ENCODE data around the gene DOCK11. TPM values are rescaled to one million over a fixed set of nuclear protein-coding genes. Genes with fewer than 3 reads are reported as not detected.
"Not testable (repeated sequence)": the region's sequence is repeated elsewhere in the genome, so short reads cannot be mapped to it uniquely, and the experiment has no call there.

Gene DOCK11
- total RNA-seq (10 to 100 TPM; 16.8 to 35.9 TPM), polyA plus RNA-seq (ENCODE audit: insufficient read length in 2 of 2) (10 to 100 TPM; 16.2 to 16.6 TPM)
- long read RNA-seq, donor 1: 0 reads
- long read RNA-seq, donor 2: 0 reads
- long read RNA-seq, donor 3: 0 reads
- long read RNA-seq, donor 4: 0 reads

- H3K4me3 ChIP-seq (ENCODE audit: low read depth, low read length): peak within 1 kb of the TSS; percentile 57
- H3K27me3 ChIP-seq (ENCODE audit: control insufficient read depth, insufficient read depth, low read length): peaks cover 11% of the 10 kb centered on the region
- no peaks in the 10 kb centered on the region for H3K9me3 ChIP-seq (ENCODE audit: control insufficient read depth, insufficient read depth, low read length)
- no peaks in the 10 kb centered on the region for H3K36me3 ChIP-seq (ENCODE audit: control insufficient read depth, insufficient read depth, low read length)
- H3K4me1 ChIP-seq (ENCODE audit: control insufficient read depth, insufficient read depth, low read length): peaks cover 10% of the 10 kb centered on the region
- WGBS (ENCODE audit: insufficient coverage): 24% methylated on average over 55 of the region's 64 CpGs
- DNase-seq (ENCODE audit: low read depth in 4 of 6, low spot score in 6 of 6): peak in 3 of 6 donors; percentile 42 to 88 (median 84)
- H3K27ac ChIP-seq (ENCODE audit: low read depth, low read length): no peak within 1 kb of the TSS
These were observed at the start of gene DOCK11 for GRCh38 chrX:118495061-118495921. Gene DOCK11 (plus strand): TSS chrX:118495815. CDS start chrX:118495972, 157 bp downstream.

DNA sequence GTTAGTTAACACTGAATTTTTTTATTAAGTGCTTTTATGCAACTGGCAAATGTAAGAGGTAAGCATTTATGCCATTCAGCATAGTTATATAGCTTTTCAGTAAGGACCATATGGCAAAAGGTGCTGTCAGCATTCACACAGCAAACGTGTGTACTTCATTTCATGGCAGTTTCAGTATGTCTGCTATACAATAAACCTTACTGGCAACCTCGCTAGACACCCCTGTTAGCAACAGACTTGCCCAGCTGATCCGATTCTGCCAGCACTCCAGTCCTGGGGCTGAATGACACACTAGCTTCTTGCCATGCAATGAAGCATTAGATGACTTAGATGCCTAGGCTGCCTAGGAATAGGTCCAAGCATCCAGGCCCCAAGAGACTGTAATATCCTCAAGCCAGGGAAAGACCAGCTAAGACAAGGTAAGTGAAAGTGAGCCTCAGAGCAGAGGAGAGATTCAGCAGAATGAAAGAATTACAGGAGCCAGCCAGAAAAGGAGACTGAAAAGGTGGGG is 47.3 kb upstream of the DOCK11 start:
- no peak overlapping the region for H3K27ac ChIP-seq (ENCODE audit: low read depth, low read length)
- H3K36me3 ChIP-seq (ENCODE audit: control insufficient read depth, insufficient read depth, low read length): peaks cover 6% of the 10 kb centered on the region
- peak in 1 of 6 donors; percentile 1 for DNase-seq (ENCODE audit: low read depth in 4 of 6, low spot score in 6 of 6)
- WGBS (ENCODE audit: insufficient coverage): 50% methylated on average over 3 of the region's 3 CpGs
- H3K9me3 ChIP-seq (ENCODE audit: control insufficient read depth, insufficient read depth, low read length): no peaks in the 10 kb centered on the region
- H3K27me3 ChIP-seq (ENCODE audit: control insufficient read depth, insufficient read depth, low read length): no peaks in the 10 kb centered on the region
- no peak overlapping the region for H3K4me3 ChIP-seq (ENCODE audit: low read depth, low read length)
- no peaks in the 10 kb centered on the region for H3K4me1 ChIP-seq (ENCODE audit: control insufficient read depth, insufficient read depth, low read length)

DNA sequence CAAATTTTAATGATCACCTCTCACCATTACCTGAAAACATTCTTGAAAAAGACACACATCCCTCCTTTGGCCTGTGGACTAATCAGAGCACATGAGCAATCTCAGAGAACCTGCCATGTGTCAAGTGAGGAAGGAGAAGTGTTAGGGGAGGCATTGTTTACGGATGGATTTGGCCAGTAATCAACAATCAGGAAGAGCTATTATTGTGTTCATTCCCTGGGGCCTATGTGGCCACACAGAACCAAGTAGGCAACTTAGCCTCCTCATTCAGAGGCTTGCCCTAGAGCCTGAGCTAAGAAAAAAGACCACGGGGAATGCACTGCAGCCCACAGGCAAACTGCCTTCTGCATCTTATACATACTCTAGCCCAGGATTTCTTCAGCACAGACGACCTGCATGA is 40.6 kb upstream of the DOCK11 start:
- Histone ChIP-seq H3K9me3 (ENCODE audit: control insufficient read depth, insufficient read depth, low read length) (no peaks in the 10 kb centered on the region), H3K36me3 (ENCODE audit: control insufficient read depth, insufficient read depth, low read length) (no peaks in the 10 kb centered on the region), H3K27ac (ENCODE audit: low read depth, low read length) (no peak overlapping the region), H3K4me3 (ENCODE audit: low read depth, low read length) (no peak overlapping the region), H3K27me3 (ENCODE audit: control insufficient read depth, insufficient read depth, low read length) (no peaks in the 10 kb centered on the region), H3K4me1 (ENCODE audit: control insufficient read depth, insufficient read depth, low read length) (no peaks in the 10 kb centered on the region)
- WGBS (ENCODE audit: insufficient coverage): no CpG with 5 or more reads among the region's 3 CpGs
- DNase-seq (ENCODE audit: low read depth in 4 of 6, low spot score in 6 of 6): no peak

- H3K27me3 ChIP-seq (ENCODE audit: control insufficient read depth, insufficient read depth, low read length): no peaks in the 10 kb centered on the region
- no peak overlapping the region for H3K4me3 ChIP-seq (ENCODE audit: low read depth, low read length)
- H3K9me3 ChIP-seq (ENCODE audit: control insufficient read depth, insufficient read depth, low read length): no peaks in the 10 kb centered on the region
- no peaks in the 10 kb centered on the region for H3K36me3 ChIP-seq (ENCODE audit: control insufficient read depth, insufficient read depth, low read length)
- no peaks in the 10 kb centered on the region for H3K4me1 ChIP-seq (ENCODE audit: control insufficient read depth, insufficient read depth, low read length)
- no CpG with 5 or more reads among the region's 4 CpGs for WGBS (ENCODE audit: insufficient coverage)
- no peak overlapping the region for H3K27ac ChIP-seq (ENCODE audit: low read depth, low read length)
- DNase-seq (ENCODE audit: low read depth in 4 of 6, low spot score in 6 of 6): peak in 5 of 6 donors; percentile 1 to 76 (median 12)
These were observed 36.1 kb upstream of the DOCK11 start for GRCh38 chrX:118459494-118459893.

DNA sequence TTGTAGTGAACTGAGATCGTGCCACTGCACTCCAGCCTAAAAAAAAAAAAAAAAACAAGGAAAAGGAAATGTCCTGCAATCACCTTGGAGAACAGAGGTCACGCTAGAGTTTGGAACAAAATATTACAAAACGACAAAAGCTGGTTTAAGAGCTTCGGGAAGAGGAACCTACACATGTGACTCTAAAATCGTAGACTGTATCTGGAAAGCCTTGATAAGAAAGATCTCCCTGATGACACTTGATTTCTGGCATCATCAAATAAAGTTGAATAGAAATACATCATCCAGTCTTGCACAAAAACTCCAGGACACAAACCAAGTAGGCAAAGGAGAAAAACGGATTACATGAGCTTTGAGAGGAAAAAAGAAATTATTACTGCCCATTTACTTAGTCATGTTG is 31.1 kb upstream of the DOCK11 start:
- no peak for DNase-seq (ENCODE audit: low read depth in 4 of 6, low spot score in 6 of 6)
- Histone ChIP-seq H3K9me3 (ENCODE audit: control insufficient read depth, insufficient read depth, low read length) (no peaks in the 10 kb centered on the region), H3K4me1 (ENCODE audit: control insufficient read depth, insufficient read depth, low read length) (no peaks in the 10 kb centered on the region), H3K27ac (ENCODE audit: low read depth, low read length) (no peak overlapping the region), H3K27me3 (ENCODE audit: control insufficient read depth, insufficient read depth, low read length) (no peaks in the 10 kb centered on the region), H3K36me3 (ENCODE audit: control insufficient read depth, insufficient read depth, low read length) (no peaks in the 10 kb centered on the region), H3K4me3 (ENCODE audit: low read depth, low read length) (no peak overlapping the region)
- WGBS (ENCODE audit: insufficient coverage): 40% methylated on average over 1 of the region's 6 CpGs

- no peak overlapping the region for H3K4me3 ChIP-seq (ENCODE audit: low read depth, low read length)
- no peaks in the 10 kb centered on the region for H3K9me3 ChIP-seq (ENCODE audit: control insufficient read depth, insufficient read depth, low read length)
- H3K27me3 ChIP-seq (ENCODE audit: control insufficient read depth, insufficient read depth, low read length): no peaks in the 10 kb centered on the region
- no peak overlapping the region for H3K27ac ChIP-seq (ENCODE audit: low read depth, low read length)
- no peaks in the 10 kb centered on the region for H3K4me1 ChIP-seq (ENCODE audit: control insufficient read depth, insufficient read depth, low read length)
- DNase-seq (ENCODE audit: low read depth in 4 of 6, low spot score in 6 of 6): no peak
- WGBS (ENCODE audit: insufficient coverage): 75% methylated on average over 2 of the region's 7 CpGs
- no peaks in the 10 kb centered on the region for H3K36me3 ChIP-seq (ENCODE audit: control insufficient read depth, insufficient read depth, low read length)
These were observed 27.5 kb upstream of the DOCK11 start for GRCh38 chrX:118468122-118468521.

GRCh38 chrX:118470721-118471347 is 24.8 kb upstream of the DOCK11 start:
- not testable (repeated sequence) for H3K4me3 ChIP-seq (ENCODE audit: low read depth, low read length); H3K27ac ChIP-seq (ENCODE audit: low read depth, low read length); DNase-seq (ENCODE audit: low read depth in 4 of 6, low spot score in 6 of 6); H3K4me1 ChIP-seq (ENCODE audit: control insufficient read depth, insufficient read depth, low read length); H3K36me3 ChIP-seq (ENCODE audit: control insufficient read depth, insufficient read depth, low read length); H3K9me3 ChIP-seq (ENCODE audit: control insufficient read depth, insufficient read depth, low read length); H3K27me3 ChIP-seq (ENCODE audit: control insufficient read depth, insufficient read depth, low read length)
- no CpG with 5 or more reads among the region's 5 CpGs for WGBS (ENCODE audit: insufficient coverage)

- H3K4me3 ChIP-seq (ENCODE audit: low read depth, low read length): no peak overlapping the region
- no peaks in the 10 kb centered on the region for H3K27me3 ChIP-seq (ENCODE audit: control insufficient read depth, insufficient read depth, low read length)
- DNase-seq (ENCODE audit: low read depth in 4 of 6, low spot score in 6 of 6): no peak
- H3K9me3 ChIP-seq (ENCODE audit: control insufficient read depth, insufficient read depth, low read length): no peaks in the 10 kb centered on the region
- H3K27ac ChIP-seq (ENCODE audit: low read depth, low read length): no peak overlapping the region
- no peaks in the 10 kb centered on the region for H3K4me1 ChIP-seq (ENCODE audit: control insufficient read depth, insufficient read depth, low read length)
- H3K36me3 ChIP-seq (ENCODE audit: control insufficient read depth, insufficient read depth, low read length): no peaks in the 10 kb centered on the region
- 90% methylated on average over 2 of the region's 6 CpGs for WGBS (ENCODE audit: insufficient coverage)
These were observed 21.0 kb upstream of the DOCK11 start for GRCh38 chrX:118474586-118474985.

DNA sequence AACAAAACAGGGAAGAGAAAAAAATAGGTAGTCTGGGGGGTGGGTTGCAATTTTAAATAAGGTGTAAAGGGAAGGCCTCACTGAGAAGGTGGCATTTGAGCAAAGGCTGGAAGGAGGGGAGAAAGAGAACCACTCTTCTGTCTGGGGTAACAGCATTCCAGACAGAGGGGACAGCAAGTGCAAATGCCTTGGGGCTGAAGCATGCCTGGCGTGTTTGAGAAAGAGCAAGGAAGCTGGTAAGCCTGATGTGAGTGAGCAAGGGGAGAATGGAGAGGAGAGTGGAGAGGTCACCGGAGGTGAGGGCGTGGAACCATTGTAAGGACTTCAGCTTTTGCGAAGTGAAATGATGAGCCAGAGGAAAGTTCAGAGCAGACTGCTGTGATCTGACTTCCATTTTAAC is 19.7 kb upstream of the DOCK11 start:
- no peak for DNase-seq (ENCODE audit: low read depth in 4 of 6, low spot score in 6 of 6)
- Histone ChIP-seq H3K27ac (ENCODE audit: low read depth, low read length) (no peak overlapping the region), H3K27me3 (ENCODE audit: control insufficient read depth, insufficient read depth, low read length) (no peaks in the 10 kb centered on the region), H3K4me1 (ENCODE audit: control insufficient read depth, insufficient read depth, low read length) (no peaks in the 10 kb centered on the region), H3K9me3 (ENCODE audit: control insufficient read depth, insufficient read depth, low read length) (no peaks in the 10 kb centered on the region), H3K4me3 (ENCODE audit: low read depth, low read length) (no peak overlapping the region), H3K36me3 (ENCODE audit: control insufficient read depth, insufficient read depth, low read length) (no peaks in the 10 kb centered on the region)
- 68% methylated on average over 4 of the region's 4 CpGs for WGBS (ENCODE audit: insufficient coverage)

Data from spinal cord (tissue), 10 donors.